Measurements from ENCODE around the gene CRYBB1. TPM values are rescaled to one million over a fixed set of nuclear protein-coding genes. Genes with fewer than 3 reads are reported as not detected.
A peak's percentile ranks its signal among the peaks of the same experiment; 100 is the strongest.

Gene CRYBB1
- total and polyA plus RNA-seq, 2 donors from 2014 or later: 0.54 to 1.7 TPM

GRCh38 chr22:26565181-26565580, 52.6 kb downstream of the CRYBB1 start:
- DNase-seq (peak in 2 of 5 donors; percentile 34 to 71), FAIRE-seq (no peak)
- Histone ChIP-seq H3K4me1 (ENCODE audit: control insufficient read depth in 2 of 3, insufficient read depth in 2 of 3, low read depth in 1 of 3, low read length in 3 of 3) (peaks cover 0 to 20% (median 13%) of the 10 kb centered on the region in 3 donors), H3K27ac (ENCODE audit: low read depth in 2 of 2, low read length in 2 of 2) (peak overlapping the region; percentile 69 to 74), H3K9me3 (ENCODE audit: control insufficient read depth in 2 of 3, insufficient read depth in 1 of 3, low read length in 3 of 3) (no peaks in the 10 kb centered on the region), H3K4me3 (ENCODE audit: low read length in 3 of 3) (peak overlapping the region in 1 of 3 donors; percentile 51), H3K9ac (ENCODE audit: low read length in 3 of 3) (peak overlapping the region in 1 of 3 donors; percentile 70), H3K36me3 (ENCODE audit: control insufficient read depth in 2 of 3, insufficient read depth in 3 of 3, low read length in 3 of 3) (no peaks in the 10 kb centered on the region), H3K27me3 (ENCODE audit: control insufficient read depth, insufficient read depth, low read length) (no peaks in the 10 kb centered on the region)
- TF ChIP-seq CTCF (IDR thresholded peaks at IDR 0.05; ENCODE audit: borderline replicate concordance, extremely low read depth, insufficient read depth): no peak
- intact Hi-C loops (cut with DNase I): no loop called here

GRCh38 chr22:26564672-26565071, 53.2 kb downstream of the CRYBB1 start:
- Histone ChIP-seq H3K4me3 (ENCODE audit: low read length in 3 of 3) (peak overlapping the region in 1 of 3 donors; percentile 51), H3K9ac (ENCODE audit: low read length in 3 of 3) (peak overlapping the region in 1 of 3 donors; percentile 70), H3K4me1 (ENCODE audit: control insufficient read depth in 2 of 3, insufficient read depth in 2 of 3, low read depth in 1 of 3, low read length in 3 of 3) (peaks cover 0 to 22% (median 13%) of the 10 kb centered on the region in 3 donors), H3K36me3 (ENCODE audit: control insufficient read depth in 2 of 3, insufficient read depth in 3 of 3, low read length in 3 of 3) (no peaks in the 10 kb centered on the region), H3K9me3 (ENCODE audit: control insufficient read depth in 2 of 3, insufficient read depth in 1 of 3, low read length in 3 of 3) (no peaks in the 10 kb centered on the region), H3K27me3 (ENCODE audit: control insufficient read depth, insufficient read depth, low read length) (no peaks in the 10 kb centered on the region), H3K27ac (ENCODE audit: low read depth in 2 of 2, low read length in 2 of 2) (peak overlapping the region; percentile 69 to 74)
- no peak for FAIRE-seq
- intact Hi-C loops (cut with DNase I): no loop called here
- no peak for TF ChIP-seq CTCF (IDR thresholded peaks at IDR 0.05; ENCODE audit: borderline replicate concordance, extremely low read depth, insufficient read depth)
- no peak for DNase-seq

GRCh38 chr22:26564181-26564580, 53.6 kb downstream of the CRYBB1 start:
- Histone ChIP-seq H3K27ac (ENCODE audit: low read depth in 2 of 2, low read length in 2 of 2) (peak overlapping the region; percentile 69 to 74), H3K9ac (ENCODE audit: low read length in 3 of 3) (peak overlapping the region in 2 of 3 donors; percentile 16 to 70), H3K4me1 (ENCODE audit: control insufficient read depth in 2 of 3, insufficient read depth in 2 of 3, low read depth in 1 of 3, low read length in 3 of 3) (peaks cover 0 to 22% (median 13%) of the 10 kb centered on the region in 3 donors), H3K27me3 (ENCODE audit: control insufficient read depth, insufficient read depth, low read length) (no peaks in the 10 kb centered on the region), H3K36me3 (ENCODE audit: control insufficient read depth in 2 of 3, insufficient read depth in 3 of 3, low read length in 3 of 3) (no peaks in the 10 kb centered on the region), H3K9me3 (ENCODE audit: control insufficient read depth in 2 of 3, insufficient read depth in 1 of 3, low read length in 3 of 3) (no peaks in the 10 kb centered on the region), H3K4me3 (ENCODE audit: low read length in 3 of 3) (peak overlapping the region in 1 of 3 donors; percentile 51)
- DNase-seq: peak in 2 of 5 donors; percentile 50 to 82
- intact Hi-C loops (cut with DNase I): no loop called here
- TF ChIP-seq CTCF (IDR thresholded peaks at IDR 0.05; ENCODE audit: borderline replicate concordance, extremely low read depth, insufficient read depth): no peak
- FAIRE-seq: no peak

GRCh38 chr22:26563022-26563421, 54.8 kb downstream of the CRYBB1 start:
- Histone ChIP-seq H3K4me3 (ENCODE audit: low read length in 3 of 3) (no peak overlapping the region), H3K4me1 (ENCODE audit: control insufficient read depth in 2 of 3, insufficient read depth in 2 of 3, low read depth in 1 of 3, low read length in 3 of 3) (peaks cover 0 to 22% (median 13%) of the 10 kb centered on the region in 3 donors), H3K36me3 (ENCODE audit: control insufficient read depth in 2 of 3, insufficient read depth in 3 of 3, low read length in 3 of 3) (no peaks in the 10 kb centered on the region), H3K27me3 (ENCODE audit: control insufficient read depth, insufficient read depth, low read length) (no peaks in the 10 kb centered on the region), H3K9me3 (ENCODE audit: control insufficient read depth in 2 of 3, insufficient read depth in 1 of 3, low read length in 3 of 3) (no peaks in the 10 kb centered on the region), H3K27ac (ENCODE audit: low read depth in 2 of 2, low read length in 2 of 2) (peak overlapping the region in 1 of 2 donors; percentile 11), H3K9ac (ENCODE audit: low read length in 3 of 3) (no peak overlapping the region)
- no peak for TF ChIP-seq CTCF (IDR thresholded peaks at IDR 0.05; ENCODE audit: borderline replicate concordance, extremely low read depth, insufficient read depth)
- DNase-seq (no peak), FAIRE-seq (no peak)
- intact Hi-C loops (cut with DNase I): no loop called here

All from kidney (tissue), 14 donors.